SU-DHL-6 (cell line): ENCODE results near the gene CDKAL1.

ENCODE experiments used
- H2AFZ ChIP-seq: fragments of 200-600 bp; sonication (generic); 2 replicates; pipeline ENCODE4 v1.6.1; 2014; ENCODE audit warnings: low read depth, mild to moderate bottlenecking, moderate library complexity, mixed read lengths, antibody characterized with exemption, low read length; ENCODE audit not compliant: severe bottlenecking
- H3F3A ChIP-seq: fragments of 200-600 bp; shearing (Covaris generic); 2 replicates; pipeline ENCODE4 v1.6.0; 2016; ENCODE audit warnings: antibody characterized with exemption, mild to moderate bottlenecking; ENCODE audit not compliant: insufficient read depth
- H3K27ac ChIP-seq: fragments of 200-600 bp; sonication (generic); 2 replicates; pipeline ENCODE4 v1.5.1; 2016; ENCODE audit warnings: low read depth, mild to moderate bottlenecking, low read length, moderate library complexity, mixed read lengths
- H3K27me3 ChIP-seq: fragments of 200-600 bp; sonication (generic), shearing (Covaris generic); 2 replicates; pipeline ENCODE4 v1.6.0; 2014; ENCODE audit warnings: mild to moderate bottlenecking, low read length
- H3K36me3 ChIP-seq: fragments of 200-600 bp; sonication (generic); 2 replicates; pipeline ENCODE4 v1.6.1; 2014; ENCODE audit warnings: mild to moderate bottlenecking, low read length, mixed read lengths
- H3K4me2 ChIP-seq: fragments of 300-600, 200-600 bp; shearing (Covaris generic), sonication (generic); 2 replicates; pipeline ENCODE4 v1.6.0; 2014; ENCODE audit warnings: low read length, low read depth, mild to moderate bottlenecking; ENCODE audit not compliant: poor library complexity, severe bottlenecking
- H3K4me3 ChIP-seq: fragments of 200-600 bp; sonication (generic); 2 replicates; pipeline ENCODE4 v1.5.1; 2014; ENCODE audit warnings: antibody characterized with exemption, low read length, mild to moderate bottlenecking, mixed read lengths; ENCODE audit not compliant: insufficient read depth, poor library complexity, severe bottlenecking
- H3K79me2 ChIP-seq: fragments of 200-600 bp; sonication (generic); 2 replicates; pipeline ENCODE4 v1.6.1; 2014; ENCODE audit warnings: mild to moderate bottlenecking, low read length, moderate library complexity; ENCODE audit not compliant: insufficient read depth
- H3K9ac ChIP-seq: fragments of 200-600 bp; sonication (generic); 2 replicates; pipeline ENCODE4 v1.7.0; 2014; ENCODE audit warnings: mild to moderate bottlenecking, low read length
- H3K9me2 ChIP-seq: fragments of 200-600 bp; sonication (generic); replicated peaks from 2 replicates; pipeline ENCODE4 v1.6.1; 2014; ENCODE audit warnings: low read length; ENCODE audit not compliant: insufficient read depth
- H3K9me3 ChIP-seq: fragments of 200-600 bp; sonication (generic); 2 replicates; pipeline ENCODE4 v1.6.1; 2014; ENCODE audit warnings: low read length, mixed read lengths; ENCODE audit not compliant: insufficient read depth
- H4K20me1 ChIP-seq: fragments of 200-600 bp; sonication (generic); 2 replicates; pipeline ENCODE4 v1.6.1; 2014; ENCODE audit warnings: low read depth, mild to moderate bottlenecking, antibody characterized with exemption, low read length, moderate library complexity, mixed read lengths
- EZH2phosphoT487 ChIP-seq: fragments of 200-600 bp; sonication (generic), shearing (Covaris generic); conservative IDR thresholded peaks from 2 replicates; pipeline ENCODE4 v1.6.1; 2018; ENCODE audit warnings: mild to moderate bottlenecking, antibody characterized with exemption, low read length, moderate library complexity, mixed read lengths
- TF ChIP-seq, protein P1 (sequence below): fragments of 200-600 bp; sonication (generic); IDR thresholded peaks from one replicate; pipeline ENCODE4 v1.5.1; 2017; ENCODE audit warnings: antibody characterized with exemption, mild to moderate bottlenecking, low read length, moderate library complexity; ENCODE audit not compliant: insufficient read depth, poor library complexity, severe bottlenecking

CDKAL1 gene

DNA sequence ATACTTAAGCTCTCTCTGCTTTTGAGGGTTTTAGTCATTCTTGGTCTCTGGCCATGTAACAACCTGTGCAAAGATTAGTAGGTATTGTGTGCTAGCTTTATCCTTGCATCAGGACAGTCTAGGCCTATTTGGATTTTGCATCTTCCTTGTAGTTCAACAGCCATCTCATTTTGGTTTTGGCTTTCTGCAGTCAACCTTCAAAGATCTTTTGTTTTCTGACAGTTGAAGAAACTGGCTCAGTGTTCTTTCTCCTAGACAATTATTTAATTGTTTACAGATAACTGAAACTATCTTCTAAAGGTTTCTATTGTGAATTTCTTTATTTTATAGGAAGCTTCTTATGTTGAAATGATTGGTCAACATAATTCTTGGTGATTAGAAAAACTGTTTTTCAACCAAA is 307.5 kb downstream of the CDKAL1 start:
- no peaks in the 10 kb centered on the region for H4K20me1 ChIP-seq
- no peaks in the 10 kb centered on the region for H3K36me3 ChIP-seq
- H3K4me2 ChIP-seq = no peak overlapping the region
- no peak overlapping the region for H2AFZ ChIP-seq
- no peak overlapping the region for H3K27ac ChIP-seq
- TF ChIP-seq EZH2phosphoT487 = no peak
- TF ChIP-seq, protein P1, sequence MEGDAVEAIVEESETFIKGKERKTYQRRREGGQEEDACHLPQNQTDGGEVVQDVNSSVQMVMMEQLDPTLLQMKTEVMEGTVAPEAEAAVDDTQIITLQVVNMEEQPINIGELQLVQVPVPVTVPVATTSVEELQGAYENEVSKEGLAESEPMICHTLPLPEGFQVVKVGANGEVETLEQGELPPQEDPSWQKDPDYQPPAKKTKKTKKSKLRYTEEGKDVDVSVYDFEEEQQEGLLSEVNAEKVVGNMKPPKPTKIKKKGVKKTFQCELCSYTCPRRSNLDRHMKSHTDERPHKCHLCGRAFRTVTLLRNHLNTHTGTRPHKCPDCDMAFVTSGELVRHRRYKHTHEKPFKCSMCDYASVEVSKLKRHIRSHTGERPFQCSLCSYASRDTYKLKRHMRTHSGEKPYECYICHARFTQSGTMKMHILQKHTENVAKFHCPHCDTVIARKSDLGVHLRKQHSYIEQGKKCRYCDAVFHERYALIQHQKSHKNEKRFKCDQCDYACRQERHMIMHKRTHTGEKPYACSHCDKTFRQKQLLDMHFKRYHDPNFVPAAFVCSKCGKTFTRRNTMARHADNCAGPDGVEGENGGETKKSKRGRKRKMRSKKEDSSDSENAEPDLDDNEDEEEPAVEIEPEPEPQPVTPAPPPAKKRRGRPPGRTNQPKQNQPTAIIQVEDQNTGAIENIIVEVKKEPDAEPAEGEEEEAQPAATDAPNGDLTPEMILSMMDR = no peak
- no peaks in the 10 kb centered on the region for H3K9me2 ChIP-seq
- no peaks in the 10 kb centered on the region for H3F3A ChIP-seq
- H3K27me3 ChIP-seq = no peaks in the 10 kb centered on the region
- no peak overlapping the region for H3K4me3 ChIP-seq
- no peaks in the 10 kb centered on the region for H3K9me3 ChIP-seq
- no peaks in the 10 kb centered on the region for H3K79me2 ChIP-seq
- no peak overlapping the region for H3K9ac ChIP-seq

GRCh38 chr6:20845592-20845991 is 311.3 kb downstream of the CDKAL1 start:
- no peak overlapping the region for H3K9ac ChIP-seq

GRCh38 chr6:20846602-20847028 is 312.4 kb downstream of the CDKAL1 start:
- Histone ChIP-seq H3K36me3 (no peaks in the 10 kb centered on the region), H3K9me2 (no peaks in the 10 kb centered on the region), H3K27me3 (no peaks in the 10 kb centered on the region), H4K20me1 (no peaks in the 10 kb centered on the region), H3K4me2 (no peak overlapping the region), H3K9ac (no peak overlapping the region), H3K9me3 (no peaks in the 10 kb centered on the region), H2AFZ (no peak overlapping the region), H3K27ac (peak overlapping the region; percentile 12; the same call in 1 of the 2 replicates), H3F3A (no peaks in the 10 kb centered on the region), H3K4me3 (no peak overlapping the region), H3K79me2 (no peaks in the 10 kb centered on the region)
- no peak for TF ChIP-seq EZH2phosphoT487
- TF ChIP-seq, protein P1 = no peak

More at GRCh38 chr6:20845592-20845991, 311.3 kb downstream of the CDKAL1 start:
- H3K36me3 ChIP-seq = no peaks in the 10 kb centered on the region
- TF ChIP-seq, protein P1 = no peak
- no peak for TF ChIP-seq EZH2phosphoT487
- no peak overlapping the region for H3K27ac ChIP-seq
- no peaks in the 10 kb centered on the region for H3F3A ChIP-seq
- no peaks in the 10 kb centered on the region for H4K20me1 ChIP-seq
- H3K9me2 ChIP-seq = no peaks in the 10 kb centered on the region
- no peak overlapping the region for H2AFZ ChIP-seq
- no peak overlapping the region for H3K4me2 ChIP-seq
- H3K9me3 ChIP-seq = no peaks in the 10 kb centered on the region
- H3K27me3 ChIP-seq = no peaks in the 10 kb centered on the region
- H3K4me3 ChIP-seq = no peak overlapping the region
- H3K79me2 ChIP-seq = no peaks in the 10 kb centered on the region

DNA sequence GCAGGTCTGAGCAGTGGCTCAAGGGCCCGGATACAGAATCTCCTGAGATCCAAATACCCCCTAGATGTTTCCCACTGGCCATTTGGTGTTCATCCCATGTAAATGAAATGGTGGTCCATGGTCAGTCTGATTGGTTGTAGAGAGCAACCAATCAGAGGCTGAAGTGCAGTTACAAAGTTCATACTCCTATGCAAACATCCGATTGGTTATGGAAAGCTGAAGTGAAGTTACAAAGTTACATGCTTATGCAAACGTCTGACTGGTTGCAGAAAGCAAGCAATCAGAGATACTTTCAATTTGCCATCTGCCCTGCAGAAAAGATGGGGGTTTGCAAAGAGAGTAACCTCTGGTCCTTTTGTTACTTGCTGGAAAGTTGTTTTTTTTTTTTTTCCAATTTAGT is 313.6 kb downstream of the CDKAL1 start:
- no peaks in the 10 kb centered on the region for H3K27me3 ChIP-seq
- H3K27ac ChIP-seq = no peak overlapping the region
- TF ChIP-seq EZH2phosphoT487 = no peak
- TF ChIP-seq, protein P1 = no peak
- no peak overlapping the region for H2AFZ ChIP-seq
- no peaks in the 10 kb centered on the region for H3K79me2 ChIP-seq
- H3K4me2 ChIP-seq = no peak overlapping the region
- H3K9me3 ChIP-seq = no peaks in the 10 kb centered on the region
- no peaks in the 10 kb centered on the region for H4K20me1 ChIP-seq
- H3K9me2 ChIP-seq = no peaks in the 10 kb centered on the region
- no peaks in the 10 kb centered on the region for H3K36me3 ChIP-seq
- H3K9ac ChIP-seq = no peak overlapping the region
- H3F3A ChIP-seq = no peaks in the 10 kb centered on the region
- no peak overlapping the region for H3K4me3 ChIP-seq
